DND-41 (cell line): ENCODE data around the gene FGFR2.

ENCODE experiments used
- ATAC-seq: fragments of 200-7000 bp; cut with Tn5 transposase; 3 replicates; pipeline ENCODE4 v1.9.1; 2021; ENCODE audit warnings: low read depth; ENCODE audit not compliant: insufficient read depth
- DNase-seq: peaks from one replicate; pipeline ENCODE4 v3.0.0-alpha.2; 2020
- H2AFZ ChIP-seq: 2 replicates; pipeline ENCODE4 v1.6.0; 2012; ENCODE audit warnings: low read depth, low read length
- H3K27ac ChIP-seq: 2 replicates; pipeline ENCODE4 v1.5.1; 2012; ENCODE audit warnings: low read length, inconsistent platforms
- H3K27me3 ChIP-seq: fragments of 200-600 bp; sonication (generic); 2 replicates; pipeline ENCODE4 v1.6.0; 2012; ENCODE audit warnings: low read length, mild to moderate bottlenecking, inconsistent platforms; ENCODE audit not compliant: insufficient read depth, poor library complexity
- H3K36me3 ChIP-seq: 2 replicates; pipeline ENCODE4 v1.5.1; 2012; ENCODE audit warnings: low read length, inconsistent platforms; ENCODE audit not compliant: insufficient read depth
- H3K4me1 ChIP-seq: 2 replicates; pipeline ENCODE4 v1.5.1; 2012; ENCODE audit warnings: mild to moderate bottlenecking, low read length; ENCODE audit not compliant: insufficient read depth
- H3K4me2 ChIP-seq: 2 replicates; pipeline ENCODE4 v1.6.0; 2012; ENCODE audit warnings: mild to moderate bottlenecking, moderate library complexity, low read length, inconsistent platforms; ENCODE audit not compliant: insufficient read depth
- H3K4me3 ChIP-seq, 2 experiments: fragments of 200-600 bp in 1 of 2; shearing (Covaris generic) in 1 of 2; 2 replicates each; pipeline ENCODE4 v1.5.1; 2012 to 2016; ENCODE audit warnings: inconsistent platforms in 2 of 2, low read length in 2 of 2, mild to moderate bottlenecking in 2 of 2, low read depth in 1 of 2, moderate library complexity in 1 of 2
- H3K79me2 ChIP-seq: 2 replicates; pipeline ENCODE4 v1.6.0; 2012; ENCODE audit warnings: low read length, inconsistent platforms; ENCODE audit not compliant: insufficient read depth
- H3K9ac ChIP-seq: 2 replicates; pipeline ENCODE4 v1.6.0; 2012; ENCODE audit warnings: low read depth, mild to moderate bottlenecking, inconsistent platforms, low read length, moderate library complexity
- H3K9me3 ChIP-seq: 2 replicates; pipeline ENCODE4 v1.5.1; 2012; ENCODE audit warnings: low read length, moderate library complexity, mild to moderate bottlenecking, inconsistent platforms; ENCODE audit not compliant: insufficient read depth, severe bottlenecking
- H4K20me1 ChIP-seq: 2 replicates; pipeline ENCODE4 v1.6.0; 2012; ENCODE audit warnings: low read length; ENCODE audit not compliant: insufficient read depth
- CTCF ChIP-seq: IDR thresholded peaks from 2 replicates; pipeline ENCODE4 v1.5.1; 2012; ENCODE audit warnings: borderline replicate concordance, low read length, moderate library complexity, mild to moderate bottlenecking; ENCODE audit not compliant: poor library complexity, severe bottlenecking; ENCODE audit errors: extremely low read depth
- EZH2 ChIP-seq: IDR thresholded peaks from 3 replicates; pipeline ENCODE4 v1.6.1; 2012; ENCODE audit warnings: borderline replicate concordance, low read depth, mild to moderate bottlenecking, moderate library complexity, low read length, inconsistent platforms; ENCODE audit not compliant: severe bottlenecking

Gene FGFR2

GRCh38 chr10:121448766-121449421 is 149.3 kb downstream of the FGFR2 start:
- no peaks in the 10 kb centered on the region for H3K9me3 ChIP-seq
- ATAC-seq, result no peak
- H4K20me1 ChIP-seq, result no peaks in the 10 kb centered on the region
- H3K4me2 ChIP-seq, result no peak overlapping the region
- no peak overlapping the region for H3K4me3 ChIP-seq
- H3K9ac ChIP-seq, result no peak overlapping the region
- no peak overlapping the region for H3K27ac ChIP-seq
- peaks cover 7% of the 10 kb centered on the region for H3K27me3 ChIP-seq
- no peaks in the 10 kb centered on the region for H3K4me1 ChIP-seq
- no peaks in the 10 kb centered on the region for H3K79me2 ChIP-seq
- no peak for DNase-seq
- H3K36me3 ChIP-seq, result no peaks in the 10 kb centered on the region
- TF ChIP-seq CTCF (no peak), EZH2 (no peak)
- no peak overlapping the region for H2AFZ ChIP-seq

GRCh38 chr10:121444520-121445165 is 153.6 kb downstream of the FGFR2 start:
- H3K4me1 ChIP-seq, result no peaks in the 10 kb centered on the region
- TF ChIP-seq EZH2 (no peak), CTCF (no peak)
- H3K9me3 ChIP-seq, result no peaks in the 10 kb centered on the region
- no peaks in the 10 kb centered on the region for H3K36me3 ChIP-seq
- no peak overlapping the region for H3K4me2 ChIP-seq
- no peak overlapping the region for H3K27ac ChIP-seq
- H2AFZ ChIP-seq, result no peak overlapping the region
- H3K79me2 ChIP-seq, result no peaks in the 10 kb centered on the region
- ATAC-seq (no peak), DNase-seq (no peak)
- H3K9ac ChIP-seq, result no peak overlapping the region
- peaks cover 1% of the 10 kb centered on the region for H3K27me3 ChIP-seq
- peaks cover 2% of the 10 kb centered on the region; the same call in 1 of the 2 replicates for H4K20me1 ChIP-seq
- H3K4me3 ChIP-seq, result no peak overlapping the region

- no peak overlapping the region for H3K4me3 ChIP-seq
Measured at GRCh38 chr10:121442086-121442935, 155.9 kb downstream of the FGFR2 start.

More at GRCh38 chr10:121442086-121442935, 155.9 kb downstream of the FGFR2 start:
- H3K36me3 ChIP-seq, result no peaks in the 10 kb centered on the region
- H3K4me1 ChIP-seq, result no peaks in the 10 kb centered on the region
- H3K79me2 ChIP-seq, result no peaks in the 10 kb centered on the region
- H3K27me3 ChIP-seq, result no peaks in the 10 kb centered on the region
- H4K20me1 ChIP-seq, result peaks cover 2% of the 10 kb centered on the region; the same call in 1 of the 2 replicates
- no peak overlapping the region for H3K4me2 ChIP-seq
- H2AFZ ChIP-seq, result no peak overlapping the region
- H3K27ac ChIP-seq, result no peak overlapping the region
- TF ChIP-seq EZH2, result no peak
- TF ChIP-seq CTCF, result no peak
- ATAC-seq (no peak), DNase-seq (no peak)
- no peaks in the 10 kb centered on the region for H3K9me3 ChIP-seq
- no peak overlapping the region for H3K9ac ChIP-seq
